NCI-H2227 treated with DMSO at 0.1 percent for 48 hours (cell line): ENCODE data around the gene NHSL2.
"Not testable (repeated sequence)": the region's sequence is repeated elsewhere in the genome, so short reads cannot be mapped to it uniquely, and the experiment has no call there.

ENCODE experiments used
- DNase-seq: peaks from one replicate; lab custom pipeline; 2025; lab: John Stamatoyannopoulos, UW

The NHSL2 gene

DNA sequence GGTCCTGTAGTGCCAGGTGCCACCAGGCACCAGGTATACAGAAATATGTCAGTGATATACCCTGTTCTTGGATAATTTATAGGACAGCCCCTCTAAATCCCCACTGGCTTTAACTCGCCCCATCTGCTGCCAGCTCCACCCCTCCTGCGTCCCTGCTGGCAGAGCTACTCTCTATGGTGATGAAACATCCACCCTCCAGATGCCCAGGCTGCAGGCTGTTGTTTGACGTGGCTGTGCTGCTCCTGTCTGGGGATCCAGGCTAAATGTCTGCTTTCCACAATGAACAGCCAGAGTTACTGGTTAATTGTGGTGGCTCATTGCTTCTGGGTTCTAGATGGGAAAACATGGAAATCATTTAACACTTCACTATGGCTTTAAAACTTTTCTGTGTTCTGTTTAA is 12.9 kb downstream of the NHSL2 start:
- DNase-seq = no peak

DNA sequence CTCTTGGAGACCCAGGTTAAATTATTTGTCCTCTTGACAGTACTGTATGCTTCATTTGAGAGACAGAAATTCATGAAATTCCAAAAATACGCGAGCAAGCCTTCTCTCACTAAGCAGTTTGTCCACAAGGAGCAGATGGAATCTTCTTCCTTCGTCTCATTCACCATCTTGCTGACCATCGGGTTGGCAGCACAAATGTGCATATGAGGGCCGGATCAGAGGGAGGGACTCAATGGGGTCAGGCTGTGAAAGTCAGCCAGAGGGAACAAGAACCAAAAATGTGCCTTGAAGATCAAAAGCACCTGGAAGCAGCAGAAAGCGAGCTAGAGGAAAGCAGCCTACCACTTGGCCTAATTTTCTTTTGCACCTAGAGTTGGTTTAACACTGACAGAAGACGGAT is 16.4 kb downstream of the NHSL2 start:
- no peak for DNase-seq

- no peak for DNase-seq
Observed at GRCh38 chrX:71928856-71929255, 18.2 kb downstream of the NHSL2 start.

DNA sequence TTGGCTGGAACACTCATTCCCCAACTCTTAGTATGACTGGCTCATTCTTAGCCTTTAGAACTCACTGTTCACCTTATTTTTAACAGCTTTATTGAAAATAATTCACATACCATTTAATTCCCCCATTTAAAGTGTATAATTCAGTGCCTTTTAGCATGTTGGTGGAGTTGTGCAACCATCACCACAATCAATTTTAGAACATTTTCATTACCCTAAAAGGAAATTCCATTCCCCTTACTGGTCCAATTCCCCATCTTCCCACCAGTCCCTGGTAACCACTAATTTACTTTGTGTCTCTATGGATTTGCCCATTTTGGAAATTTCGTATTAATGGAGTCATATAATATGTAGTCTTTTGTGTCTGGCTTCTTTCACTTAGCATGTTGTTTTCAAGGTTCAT is 19.7 kb downstream of the NHSL2 start:
- DNase-seq = no peak

DNA sequence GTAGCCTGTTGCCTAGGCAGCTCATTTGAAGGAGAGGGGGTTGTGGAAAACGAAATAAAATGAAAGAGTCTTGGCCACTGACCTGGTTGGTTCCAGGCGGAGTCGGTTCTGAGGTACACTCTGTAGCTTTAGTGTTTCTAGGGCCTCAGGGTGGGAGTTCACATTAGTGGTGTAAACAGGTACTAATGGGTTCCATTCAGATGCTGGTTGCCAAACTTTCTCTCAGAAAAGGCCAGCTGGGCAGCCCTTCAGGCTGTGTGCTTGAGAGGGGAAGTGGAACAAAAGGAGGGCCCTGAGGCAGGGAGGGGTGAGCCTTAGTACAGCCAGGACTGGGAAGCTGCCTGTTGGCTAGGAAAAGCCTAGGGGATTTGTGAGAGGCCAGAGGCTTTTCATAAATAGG is 24.8 kb downstream of the NHSL2 start:
- DNase-seq = no peak

GRCh38 chrX:71936632-71937031 is 26.0 kb downstream of the NHSL2 start:
- DNase-seq = no peak

DNA sequence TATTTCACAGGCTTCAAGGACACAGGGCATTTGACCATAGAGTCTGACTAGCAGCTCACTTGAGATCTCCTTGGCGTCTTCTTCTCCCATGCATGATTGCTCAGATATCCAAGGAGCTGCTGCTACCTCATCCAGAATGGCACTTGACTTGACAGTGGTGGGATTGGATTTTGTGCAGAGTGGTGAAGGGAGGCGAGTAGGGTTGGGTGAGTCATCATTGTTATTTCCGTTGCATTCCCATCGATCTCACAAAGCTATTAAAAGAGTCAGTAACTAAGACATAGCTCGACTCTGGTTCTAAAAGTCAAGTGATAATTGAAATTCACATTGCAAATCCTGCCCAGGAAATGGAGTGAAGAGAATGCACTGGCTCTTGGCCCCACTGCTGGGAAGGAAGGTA is 27.7 kb downstream of the NHSL2 start:
- DNase-seq = no peak

- DNase-seq = no peak
Observed at GRCh38 chrX:71941145-71941544, 30.5 kb downstream of the NHSL2 start.

DNA sequence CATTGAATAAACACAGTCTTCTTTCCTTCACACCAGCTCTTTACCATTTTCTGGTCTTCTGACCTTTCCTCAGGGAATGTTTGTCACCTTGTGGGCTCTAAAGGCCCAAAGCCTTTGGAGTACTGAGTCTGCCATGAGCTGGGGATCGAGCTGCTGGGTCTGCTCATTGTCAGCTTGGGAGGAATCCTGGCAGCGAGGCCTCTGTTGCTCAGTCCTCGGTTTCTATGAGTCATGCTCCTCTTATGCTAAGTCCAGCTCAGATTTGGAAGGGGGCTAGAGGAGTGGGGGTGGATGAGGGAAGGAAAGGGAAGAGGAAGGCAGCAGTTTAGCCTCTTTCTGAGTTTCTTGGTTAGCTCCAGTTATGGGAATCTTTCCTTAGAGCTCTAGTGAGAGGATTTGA is 31.1 kb downstream of the NHSL2 start:
- DNase-seq = no peak

- DNase-seq = no peak
Observed at GRCh38 chrX:71944369-71944768, 33.7 kb downstream of the NHSL2 start.

DNA sequence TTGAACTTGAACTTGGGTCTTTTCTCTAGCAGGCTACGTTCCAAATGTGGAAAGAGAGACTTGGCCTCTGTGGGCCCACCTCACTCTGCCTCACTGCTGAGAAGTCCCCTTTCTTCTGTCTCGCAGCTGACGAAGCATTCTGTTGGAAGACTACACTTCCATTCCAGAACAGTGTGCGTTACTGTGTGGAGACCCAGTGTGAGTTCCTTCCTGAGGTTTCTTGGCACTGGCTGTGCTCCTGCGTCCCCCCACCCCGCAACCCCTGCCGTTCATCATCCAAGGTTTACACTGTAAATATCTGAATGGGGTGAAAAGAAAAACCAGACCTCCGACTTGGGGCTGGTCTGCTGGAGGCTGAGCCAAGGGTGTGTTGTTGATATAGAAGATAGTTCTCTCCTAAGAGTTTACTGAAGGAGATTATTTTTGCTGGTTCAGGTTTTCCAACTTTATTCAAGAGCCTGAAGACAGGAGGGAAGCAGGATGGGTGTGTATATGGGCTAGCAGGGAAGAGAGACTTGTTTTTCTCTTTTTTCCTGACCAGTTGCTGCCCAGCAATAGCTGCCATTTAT is 34.7 kb downstream of the NHSL2 start:
- no peak for DNase-seq

DNA sequence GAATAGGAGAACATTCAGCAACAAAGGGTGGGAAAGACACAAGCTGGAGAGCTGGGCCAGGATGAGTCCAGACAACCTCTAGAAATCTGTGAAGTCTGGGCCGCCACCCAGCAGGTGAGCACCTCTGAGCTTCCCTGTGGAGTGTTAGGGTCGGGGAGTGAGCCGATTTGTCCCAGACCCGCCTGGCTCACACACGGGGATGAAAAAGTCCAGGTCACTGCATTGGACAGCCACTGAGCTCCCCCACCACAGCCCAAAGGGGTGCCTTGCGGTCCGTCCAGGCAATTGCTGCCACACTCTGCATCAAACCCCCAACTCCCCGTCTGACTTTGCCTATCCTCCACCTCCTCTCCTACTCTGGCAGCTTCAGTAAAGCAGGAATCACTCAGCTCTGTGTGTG is 38.7 kb downstream of the NHSL2 start:
- no peak for DNase-seq

DNA sequence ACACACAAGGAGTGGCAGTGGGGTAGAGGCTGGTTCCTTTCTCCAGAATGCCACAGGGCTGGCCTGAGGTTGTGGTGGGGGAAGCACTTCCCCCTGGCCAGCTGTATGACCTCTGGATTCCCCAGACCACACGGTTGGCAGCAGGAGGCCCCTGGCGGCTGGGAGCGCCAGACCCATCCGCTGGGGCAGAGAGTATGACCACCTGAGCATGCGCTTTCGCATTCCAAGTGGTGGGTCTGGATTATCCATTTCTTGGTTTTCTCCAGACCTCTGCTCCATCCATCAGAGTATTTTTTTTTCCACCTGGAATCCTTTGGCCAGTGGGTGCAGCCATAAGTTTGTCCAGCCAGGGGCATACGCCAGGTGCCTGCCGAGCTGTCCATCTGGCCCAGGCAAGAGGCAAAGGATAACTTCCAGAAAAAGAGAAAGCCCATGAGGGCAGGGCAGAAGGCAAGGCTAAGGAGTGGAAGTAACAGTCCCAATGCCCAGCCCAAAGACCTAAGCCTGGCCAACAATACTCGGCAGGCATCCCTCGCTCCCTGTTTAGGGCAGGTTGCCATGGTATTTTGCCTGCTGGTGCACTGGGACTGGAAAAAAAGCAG is 39.3 kb downstream of the NHSL2 start:
- no peak for DNase-seq

DNA sequence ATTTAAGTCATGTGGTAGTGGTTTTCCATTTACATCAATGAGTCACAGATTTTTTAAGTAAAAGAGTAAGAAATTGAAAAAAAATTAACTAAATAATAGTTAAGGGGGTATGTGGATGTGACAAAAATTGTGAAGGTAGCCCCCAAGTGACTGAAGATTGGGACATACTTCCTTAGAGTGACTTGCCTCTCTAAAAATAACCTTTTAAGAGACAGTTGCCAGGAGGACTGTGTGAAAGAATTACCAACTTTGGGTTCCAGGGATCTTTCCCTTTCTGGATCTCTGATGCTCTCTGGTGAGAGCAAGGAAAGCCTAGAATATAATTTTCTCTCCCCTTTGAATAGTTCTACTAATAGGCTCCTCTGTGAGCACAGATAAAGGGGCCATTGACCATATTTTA is 42.7 kb downstream of the NHSL2 start:
- DNase-seq = no peak

GRCh38 chrX:71953946-71954345 is 43.3 kb downstream of the NHSL2 start:
- no peak for DNase-seq

GRCh38 chrX:71954458-71954857 is 43.8 kb downstream of the NHSL2 start:
- no peak for DNase-seq

- DNase-seq = no peak
Observed at GRCh38 chrX:71955530-71956120, 45.0 kb downstream of the NHSL2 start.

GRCh38 chrX:71958281-71958675 is 47.6 kb downstream of the NHSL2 start:
- DNase-seq = no peak

DNA sequence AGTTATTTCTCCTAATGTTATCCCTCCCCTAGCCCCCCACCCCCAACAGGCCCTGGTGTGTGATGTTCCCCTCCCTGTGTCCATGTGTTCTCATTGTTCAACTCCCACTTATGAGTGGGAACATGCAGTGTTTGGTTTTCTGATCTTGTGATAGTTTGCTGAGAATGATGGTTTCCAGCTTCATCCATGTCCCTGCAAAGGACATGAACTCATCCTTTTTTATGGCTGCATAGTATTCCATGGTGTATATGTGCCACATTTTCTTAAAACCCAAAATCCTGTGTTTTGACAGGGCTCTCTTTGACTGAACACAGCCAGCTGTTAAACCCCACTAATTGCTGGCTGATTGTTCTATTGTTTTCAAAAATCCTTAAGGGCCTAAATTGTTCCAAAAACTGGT is 53.5 kb downstream of the NHSL2 start:
- DNase-seq = not testable (repeated sequence)

GRCh38 chrX:71974916-71975315 is 64.3 kb downstream of the NHSL2 start:
- DNase-seq = no peak

DNA sequence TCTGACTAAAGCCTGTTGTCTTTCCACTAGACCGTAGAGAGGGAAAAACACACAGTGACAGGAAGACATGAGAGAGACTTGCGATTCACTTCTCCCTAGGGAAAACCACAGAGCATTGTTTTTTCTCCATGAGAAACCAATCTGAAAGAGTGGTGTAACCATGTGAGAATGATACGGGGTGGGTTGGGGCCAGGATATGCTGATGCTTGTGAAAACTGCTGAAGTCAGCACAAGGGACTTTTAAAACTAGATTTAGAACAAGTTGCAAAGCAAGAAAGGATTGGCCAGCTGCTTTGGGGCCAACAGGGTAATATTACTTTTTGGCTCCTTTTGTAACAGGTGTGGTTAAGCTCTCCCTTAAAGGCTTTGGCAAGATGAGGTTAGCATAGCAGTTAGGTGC is 66.1 kb downstream of the NHSL2 start:
- no peak for DNase-seq

DNA sequence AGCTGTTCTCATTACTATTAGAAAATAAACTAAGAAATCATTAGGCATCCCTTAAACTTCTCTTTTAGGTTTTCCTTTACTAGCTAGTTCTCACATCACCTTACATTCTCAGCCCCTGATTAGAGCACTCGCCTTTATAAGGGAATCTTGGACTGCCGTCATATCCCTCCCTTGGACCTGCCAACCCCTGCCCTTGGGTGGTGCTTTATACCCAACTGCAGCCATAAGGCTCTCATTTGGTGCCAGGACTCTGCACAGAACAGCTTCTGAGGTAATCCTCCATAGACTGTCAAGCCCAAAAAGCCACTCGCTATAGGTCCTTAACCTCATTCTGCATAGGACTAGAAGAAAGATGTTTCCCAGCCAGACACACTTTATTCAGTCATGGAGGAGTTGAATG is 67.5 kb downstream of the NHSL2 start:
- DNase-seq = no peak

DNA sequence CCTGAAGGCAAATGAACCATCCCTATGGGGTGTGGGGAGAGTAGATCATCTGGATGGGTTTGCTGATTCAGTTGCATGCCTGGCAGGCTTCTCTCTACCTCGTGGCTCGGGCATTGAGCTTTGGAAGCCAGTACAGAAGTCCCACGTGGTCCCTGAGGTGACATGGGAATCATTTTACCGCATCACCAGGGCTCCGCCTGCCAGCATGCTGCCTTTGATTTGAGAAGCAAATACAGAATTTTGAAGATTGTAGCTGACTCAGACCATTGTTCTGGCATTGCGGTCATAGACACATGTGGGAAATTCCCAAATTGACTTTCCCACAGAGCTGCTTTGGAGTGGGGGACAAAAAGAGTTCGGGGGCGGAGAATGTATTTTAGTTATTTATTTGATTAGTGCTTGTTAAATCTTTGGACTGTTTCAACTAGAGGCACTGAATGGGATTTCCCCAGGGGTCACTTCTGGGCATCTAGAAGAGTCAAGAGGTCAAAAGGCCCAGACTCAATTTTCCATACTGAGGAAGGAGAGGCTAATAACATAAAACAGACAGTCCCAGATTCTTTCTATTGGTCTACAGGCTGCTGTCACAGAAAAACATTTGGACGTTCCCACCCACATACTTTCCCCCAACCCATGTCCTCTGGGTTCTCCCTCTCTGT is 79.3 kb downstream of the NHSL2 start:
- no peak for DNase-seq

- DNase-seq = no peak
Observed at GRCh38 chrX:71990518-71990917, 79.9 kb downstream of the NHSL2 start.
